Endothelial cell (in vitro differentiated cells): Measurements from ENCODE around the gene PHKG1. TPM values are rescaled to one million over a fixed set of nuclear protein-coding genes. Genes with fewer than 3 reads are reported as not detected.
"Not testable (repeated sequence)": the region's sequence is repeated elsewhere in the genome, so short reads cannot be mapped to it uniquely, and the experiment has no call there.

Experiments used
- DNase-seq: peaks from one replicate; pipeline ENCODE4 v3.0.0; 2021; ENCODE audit warnings: low spot score
- H3K27ac Mint-ChIP-seq: one replicate; pipeline ENCODE4 v1.8.0; 2021; ENCODE audit warnings: mixed read lengths, inconsistent platforms; ENCODE audit not compliant: unreplicated experiment
- H3K27me3 Mint-ChIP-seq: one replicate; pipeline ENCODE4 v1.8.0; 2021; ENCODE audit warnings: mild to moderate bottlenecking, moderate library complexity, mixed read lengths, inconsistent platforms; ENCODE audit not compliant: unreplicated experiment
- H3K36me3 Mint-ChIP-seq: one replicate; pipeline ENCODE4 v1.8.0; 2021; ENCODE audit warnings: mild to moderate bottlenecking, low read depth, mixed read lengths, inconsistent platforms; ENCODE audit not compliant: unreplicated experiment
- H3K4me1 Mint-ChIP-seq: one replicate; pipeline ENCODE4 v1.8.0; 2021; ENCODE audit warnings: mild to moderate bottlenecking, mixed read lengths, inconsistent platforms; ENCODE audit not compliant: unreplicated experiment
- H3K4me3 Mint-ChIP-seq: one replicate; pipeline ENCODE4 v1.8.0; 2021; ENCODE audit warnings: mild to moderate bottlenecking, mixed read lengths, inconsistent platforms; ENCODE audit not compliant: unreplicated experiment
- H3K9me3 Mint-ChIP-seq: one replicate; pipeline ENCODE4 v1.8.0; 2021; ENCODE audit warnings: mixed read lengths, inconsistent platforms; ENCODE audit not compliant: unreplicated experiment
- CTCF ChIP-seq: fragments of 200-600 bp; sonication (generic); IDR thresholded peaks from one replicate; pipeline ENCODE4 v1.5.0; 2021; ENCODE audit warnings: antibody characterized with exemption; ENCODE audit not compliant: unreplicated experiment
- total RNA-seq: library from RNA; stranded (reverse); fragmentation: NEBNext Ultra II Directional; extraction: Animal tissue kit (Norgen Biotek cat#: 25700); gene quantifications from one replicate; pipeline ENCODE4 v1.2.1, GENCODE V29; 2021; ENCODE audit not compliant: unreplicated experiment

Gene PHKG1
- total RNA-seq, 1 donor from 2014 or later: not detected

GRCh38 chr7:56077681-56078080 lies 15.1 kb downstream of the PHKG1 start:
- no peak overlapping the region for H3K4me3 Mint-ChIP-seq
- H3K36me3 Mint-ChIP-seq: peaks cover 12% of the 10 kb centered on the region
- no peaks in the 10 kb centered on the region for H3K9me3 Mint-ChIP-seq

GRCh38 chr7:56074371-56074791 lies 18.4 kb downstream of the PHKG1 start:
- H3K27ac Mint-ChIP-seq: no peak overlapping the region
- H3K4me1 Mint-ChIP-seq: peaks cover 12% of the 10 kb centered on the region
- peak overlapping the region; percentile 56 for H3K4me3 Mint-ChIP-seq
- peak; percentile 86 for DNase-seq
- peak; percentile 84 for TF ChIP-seq CTCF
- H3K27me3 Mint-ChIP-seq: no peaks in the 10 kb centered on the region
- H3K36me3 Mint-ChIP-seq: peaks cover 17% of the 10 kb centered on the region
- H3K9me3 Mint-ChIP-seq: no peaks in the 10 kb centered on the region

More at GRCh38 chr7:56077681-56078080, 15.1 kb downstream of the PHKG1 start:
- no peak for DNase-seq
- peaks cover 2% of the 10 kb centered on the region for H3K27me3 Mint-ChIP-seq
- TF ChIP-seq CTCF: no peak
- no peak overlapping the region for H3K27ac Mint-ChIP-seq
- peaks cover 25% of the 10 kb centered on the region for H3K4me1 Mint-ChIP-seq

GRCh38 chr7:56066376-56066775 lies 26.4 kb downstream of the PHKG1 start:
- H3K36me3 Mint-ChIP-seq: peaks cover 32% of the 10 kb centered on the region
- not testable (repeated sequence) for H3K4me3 Mint-ChIP-seq, H3K4me1 Mint-ChIP-seq, H3K27ac Mint-ChIP-seq, H3K27me3 Mint-ChIP-seq, DNase-seq, H3K9me3 Mint-ChIP-seq

GRCh38 chr7:56063882-56064625 lies 28.7 kb downstream of the PHKG1 start, which contains the start of gene SUMF2:
Gene SUMF2, plus strand, starts transcription at chr7:56064286. Its CDS starts 26 bp downstream, at chr7:56064312.
- Mint-ChIP-seq H3K9me3 (no peaks in the 10 kb centered on the region), H3K4me3 (peak within 1 kb of the TSS; percentile 94), H3K27ac (peak within 1 kb of the TSS; percentile 85), H3K4me1 (peaks cover 2% of the 10 kb centered on the region), H3K36me3 (peaks cover 31% of the 10 kb centered on the region), H3K27me3 (peaks cover 1% of the 10 kb centered on the region)
- no peak for TF ChIP-seq CTCF
- peak; percentile 92 for DNase-seq

- peaks cover 1% of the 10 kb centered on the region for H3K27me3 Mint-ChIP-seq
- H3K36me3 Mint-ChIP-seq: peaks cover 31% of the 10 kb centered on the region
- peaks cover 2% of the 10 kb centered on the region for H3K4me1 Mint-ChIP-seq
Observed at GRCh38 chr7:56063500-56063881, 29.3 kb downstream of the PHKG1 start.

More at GRCh38 chr7:56063500-56063881, 29.3 kb downstream of the PHKG1 start:
- DNase-seq: no peak
- H3K9me3 Mint-ChIP-seq: no peaks in the 10 kb centered on the region
- H3K27ac Mint-ChIP-seq: peak overlapping the region; percentile 85
- TF ChIP-seq CTCF: no peak
- H3K4me3 Mint-ChIP-seq: peak overlapping the region; percentile 94
